Progenitor cell of endocrine pancreas (in vitro differentiated cells): ENCODE results near the gene NCDN. TPM values are rescaled to one million over a fixed set of nuclear protein-coding genes. Genes with fewer than 3 reads are reported as not detected.
A peak's percentile ranks its signal among the peaks of the same experiment; 100 is the strongest.

ENCODE experiments used
- DNase-seq: peaks from one replicate; pipeline ENCODE4 v3.0.0; 2021; ENCODE audit warnings: low spot score; ENCODE audit not compliant: unreplicated experiment
- H3K27ac Mint-ChIP-seq: 2 replicates; pipeline ENCODE4 v1.8.0; 2021; ENCODE audit warnings: mild to moderate bottlenecking, moderate library complexity, mixed read lengths
- H3K27me3 Mint-ChIP-seq: 2 replicates; pipeline ENCODE4 v1.8.0; 2021; ENCODE audit warnings: mixed read lengths
- H3K36me3 Mint-ChIP-seq: 2 replicates; pipeline ENCODE4 v1.8.0; 2022; ENCODE audit warnings: mixed read lengths; ENCODE audit not compliant: insufficient read depth
- H3K4me1 Mint-ChIP-seq: 2 replicates; pipeline ENCODE4 v1.8.0; 2021; ENCODE audit warnings: low read depth, mixed read lengths
- H3K4me3 Mint-ChIP-seq: 2 replicates; pipeline ENCODE4 v1.8.0; 2021; ENCODE audit warnings: low read depth, mild to moderate bottlenecking, moderate library complexity, mixed read lengths
- H3K9me3 Mint-ChIP-seq: 2 replicates; pipeline ENCODE4 v1.8.0; 2021; ENCODE audit warnings: low read depth, mixed read lengths
- total RNA-seq: library from RNA; stranded (reverse); gene quantifications from 2 replicates; pipeline ENCODE4 v1.2.1, GENCODE V29; 2021
- TF ChIP-seq, protein P1 (sequence below): fragments of 200-600 bp; sonication (generic); IDR thresholded peaks from one replicate; pipeline ENCODE4 v1.5.0; 2021; ENCODE audit warnings: antibody characterized with exemption, mild to moderate bottlenecking; ENCODE audit not compliant: unreplicated experiment

Gene NCDN
- total RNA-seq, 1 donor from 2014 or later = 25.3 TPM

DNA sequence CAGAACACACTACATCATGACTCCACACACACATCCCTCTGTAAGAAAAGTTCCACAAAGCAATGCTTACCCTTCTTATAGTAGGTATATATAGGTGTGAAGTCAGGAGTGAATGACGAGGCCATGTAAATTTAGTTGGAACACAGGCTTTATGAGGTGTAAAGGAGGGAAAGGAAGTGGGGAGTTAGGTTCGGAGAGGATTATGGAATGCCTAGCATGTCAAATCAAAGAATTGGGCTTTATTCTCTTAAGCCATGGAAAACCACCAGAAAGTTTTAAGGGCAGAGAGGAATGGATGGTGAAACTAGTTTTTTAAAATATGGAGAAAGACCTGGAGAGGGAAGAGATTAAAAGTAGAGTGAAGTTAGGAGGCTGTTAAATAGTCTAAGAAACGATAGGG lies 41.8 kb downstream of the NCDN start:
- H3K27me3 Mint-ChIP-seq = no peaks in the 10 kb centered on the region
- peaks cover 3% of the 10 kb centered on the region for H3K4me1 Mint-ChIP-seq
- no peak overlapping the region for H3K27ac Mint-ChIP-seq

DNA sequence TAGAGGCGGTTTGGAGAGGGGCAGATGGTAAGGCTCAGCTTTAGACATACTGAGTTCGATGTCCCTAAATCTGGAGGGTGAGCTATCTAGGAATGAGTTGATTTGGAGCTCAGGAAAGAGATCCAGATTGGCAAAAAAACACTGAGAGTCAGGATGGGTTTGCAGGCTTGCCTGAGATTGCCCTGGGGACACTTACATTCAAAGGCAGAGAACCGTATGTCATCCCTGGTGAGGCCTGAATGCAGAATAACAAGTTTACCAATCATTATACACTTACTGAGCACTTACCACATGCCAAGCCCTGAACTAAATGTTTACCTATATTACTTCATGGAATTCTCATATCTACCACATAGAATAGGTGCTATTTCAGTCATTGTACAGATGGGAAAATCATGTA lies 43.0 kb downstream of the NCDN start:
- H3K27me3 Mint-ChIP-seq = no peaks in the 10 kb centered on the region
- peaks cover 12% of the 10 kb centered on the region for H3K36me3 Mint-ChIP-seq
- TF ChIP-seq, protein P1, sequence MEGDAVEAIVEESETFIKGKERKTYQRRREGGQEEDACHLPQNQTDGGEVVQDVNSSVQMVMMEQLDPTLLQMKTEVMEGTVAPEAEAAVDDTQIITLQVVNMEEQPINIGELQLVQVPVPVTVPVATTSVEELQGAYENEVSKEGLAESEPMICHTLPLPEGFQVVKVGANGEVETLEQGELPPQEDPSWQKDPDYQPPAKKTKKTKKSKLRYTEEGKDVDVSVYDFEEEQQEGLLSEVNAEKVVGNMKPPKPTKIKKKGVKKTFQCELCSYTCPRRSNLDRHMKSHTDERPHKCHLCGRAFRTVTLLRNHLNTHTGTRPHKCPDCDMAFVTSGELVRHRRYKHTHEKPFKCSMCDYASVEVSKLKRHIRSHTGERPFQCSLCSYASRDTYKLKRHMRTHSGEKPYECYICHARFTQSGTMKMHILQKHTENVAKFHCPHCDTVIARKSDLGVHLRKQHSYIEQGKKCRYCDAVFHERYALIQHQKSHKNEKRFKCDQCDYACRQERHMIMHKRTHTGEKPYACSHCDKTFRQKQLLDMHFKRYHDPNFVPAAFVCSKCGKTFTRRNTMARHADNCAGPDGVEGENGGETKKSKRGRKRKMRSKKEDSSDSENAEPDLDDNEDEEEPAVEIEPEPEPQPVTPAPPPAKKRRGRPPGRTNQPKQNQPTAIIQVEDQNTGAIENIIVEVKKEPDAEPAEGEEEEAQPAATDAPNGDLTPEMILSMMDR = no peak
- H3K4me1 Mint-ChIP-seq = peaks cover 3% of the 10 kb centered on the region
- H3K4me3 Mint-ChIP-seq = no peak overlapping the region
- no peak for DNase-seq
- H3K9me3 Mint-ChIP-seq = no peaks in the 10 kb centered on the region
- H3K27ac Mint-ChIP-seq = no peak overlapping the region

More for the DNA sequence above, 41.8 kb downstream of the NCDN start:
- no peak for DNase-seq
- TF ChIP-seq, protein P1 = no peak
- no peaks in the 10 kb centered on the region for H3K9me3 Mint-ChIP-seq
- peaks cover 10% of the 10 kb centered on the region for H3K36me3 Mint-ChIP-seq
- no peak overlapping the region for H3K4me3 Mint-ChIP-seq

DNA sequence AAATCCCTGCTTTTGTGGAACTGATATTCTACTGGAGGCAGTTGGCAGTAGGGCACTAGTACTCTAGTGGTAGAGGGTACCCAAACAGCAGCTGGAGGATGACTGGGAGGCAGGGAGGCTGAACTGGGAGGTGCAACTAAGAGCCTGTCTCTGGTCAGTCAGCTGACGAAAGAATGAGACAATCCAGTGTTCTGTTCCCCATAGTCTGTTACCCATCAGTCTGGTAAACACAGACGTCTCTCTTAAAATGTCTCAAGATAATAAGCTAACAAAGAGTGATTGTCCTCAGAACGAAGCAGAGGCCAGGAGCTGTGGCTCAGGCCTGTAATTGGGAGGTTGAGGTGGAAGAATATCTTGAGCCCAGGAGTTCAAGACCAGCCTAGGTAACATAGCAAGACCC lies 45.9 kb downstream of the NCDN start:
- no peak for DNase-seq
- TF ChIP-seq, protein P1 = no peak
- peaks cover 3% of the 10 kb centered on the region for H3K4me1 Mint-ChIP-seq
- no peaks in the 10 kb centered on the region for H3K27me3 Mint-ChIP-seq
- H3K9me3 Mint-ChIP-seq = peaks cover 4% of the 10 kb centered on the region
- no peak overlapping the region for H3K4me3 Mint-ChIP-seq
- peaks cover 32% of the 10 kb centered on the region for H3K36me3 Mint-ChIP-seq
- no peak overlapping the region for H3K27ac Mint-ChIP-seq

DNA sequence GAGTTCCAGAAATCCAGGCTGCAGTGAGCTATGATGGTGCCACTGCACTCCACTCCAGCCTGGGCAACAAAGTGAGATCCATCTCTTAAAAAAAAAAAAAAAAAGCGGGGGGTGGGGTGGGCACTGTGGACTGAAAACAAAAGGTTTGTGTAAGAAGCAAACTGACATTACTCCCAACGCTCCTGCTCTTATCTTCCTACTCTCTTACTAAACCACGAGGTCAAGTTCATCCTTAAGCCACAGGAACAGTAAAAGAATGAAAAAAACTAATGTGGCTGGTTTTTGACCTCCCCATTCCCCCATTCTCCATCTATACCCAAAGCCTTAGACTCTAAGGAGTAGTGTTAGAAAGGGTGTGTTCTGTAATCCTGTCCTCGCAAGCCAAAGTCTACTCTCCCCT lies 46.3 kb downstream of the NCDN start:
- H3K4me1 Mint-ChIP-seq = peaks cover 3% of the 10 kb centered on the region

DNA sequence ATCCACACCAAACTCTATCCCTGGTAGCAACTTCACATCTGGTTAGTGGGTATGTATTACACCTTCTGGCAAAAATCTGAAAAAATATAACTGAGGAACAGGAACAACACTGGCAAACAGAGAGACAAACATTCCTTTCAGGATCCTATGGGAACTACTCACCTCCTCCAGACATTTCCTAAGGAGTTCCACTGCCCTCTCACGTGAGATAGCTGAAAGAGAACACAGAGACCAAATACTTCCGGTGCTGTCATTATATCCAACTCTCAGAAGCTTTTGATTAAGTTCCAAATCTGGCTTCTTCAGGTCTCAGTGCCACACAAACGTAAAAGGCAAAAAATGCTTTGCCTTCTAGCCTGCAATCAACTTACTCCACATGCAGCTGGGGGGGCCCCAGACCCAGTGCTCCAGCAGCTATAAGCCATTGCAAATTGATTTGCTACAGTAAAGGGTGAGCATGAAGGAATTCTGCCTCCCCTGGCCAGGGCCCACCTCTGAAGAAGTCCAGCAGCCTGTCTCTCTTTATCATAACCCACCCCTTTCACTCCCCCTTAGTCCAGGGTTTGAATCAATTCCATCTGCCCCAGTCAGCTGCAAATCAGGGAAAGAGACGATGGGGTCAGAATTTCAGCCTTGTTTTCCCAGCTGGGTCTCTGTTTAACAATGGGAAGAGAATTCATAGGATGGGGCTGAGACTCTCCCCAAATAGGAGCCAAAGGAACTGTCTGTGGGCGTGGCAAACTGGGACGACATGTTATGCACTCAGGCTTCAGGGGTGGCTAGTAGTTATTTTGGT lies 47.7 kb downstream of the NCDN start:
- no peaks in the 10 kb centered on the region for H3K27me3 Mint-ChIP-seq
- peak overlapping the region; percentile 63 for H3K27ac Mint-ChIP-seq
- H3K36me3 Mint-ChIP-seq = peaks cover 35% of the 10 kb centered on the region
- H3K4me3 Mint-ChIP-seq = no peak overlapping the region
- peaks cover 1% of the 10 kb centered on the region for H3K4me1 Mint-ChIP-seq
- peaks cover 4% of the 10 kb centered on the region for H3K9me3 Mint-ChIP-seq
- TF ChIP-seq, protein P1 = no peak
- DNase-seq = no peak

More for the DNA sequence above, 46.3 kb downstream of the NCDN start:
- Mint-ChIP-seq H3K9me3 (peaks cover 4% of the 10 kb centered on the region), H3K27me3 (no peaks in the 10 kb centered on the region), H3K27ac (peak overlapping the region; percentile 18), H3K4me3 (no peak overlapping the region), H3K36me3 (peaks cover 33% of the 10 kb centered on the region)
- TF ChIP-seq, protein P1 = no peak
- no peak for DNase-seq
